Natural killer cell (primary cell): ENCODE data around the gene CHRNA3. TPM values are rescaled to one million over a fixed set of nuclear protein-coding genes. Genes with fewer than 3 reads are reported as not detected.
"Not testable (repeated sequence)": the region's sequence is repeated elsewhere in the genome, so short reads cannot be mapped to it uniquely, and the experiment has no call there.

ENCODE experiments used
- ATAC-seq, 3 donors: fragments of 150-1000 bp in 2 of 3; fragments of 200-7000 bp in 1 of 3; cut with Tn5 transposase; 1 replicate in 1 of 3; 2 replicates in 2 of 3; pipeline ENCODE4 v1.10.0; 2021; ENCODE audit warnings: mild to moderate bottlenecking in 2 of 3, moderate library complexity in 2 of 3
- DNase-seq, 2 donors: peaks; one replicate each; pipeline versions ENCODE4 v3.0.0 to v3.0.0-alpha.2; 2013 to 2021; ENCODE audit warnings: mixed read lengths in 1 of 2
- H3K27ac ChIP-seq: one replicate; pipeline ENCODE4 v1.5.1; 2013; ENCODE audit warnings: mild to moderate bottlenecking, low read length
- H3K27me3 ChIP-seq: one replicate; pipeline ENCODE4 v1.6.1; 2013; ENCODE audit warnings: low read length; ENCODE audit not compliant: control insufficient read depth, insufficient read depth
- H3K36me3 ChIP-seq: one replicate; pipeline ENCODE4 v1.6.1; 2013; ENCODE audit warnings: low read length; ENCODE audit not compliant: control insufficient read depth, insufficient read depth
- H3K4me1 ChIP-seq: one replicate; pipeline ENCODE4 v1.6.1; 2013; ENCODE audit warnings: low read length; ENCODE audit not compliant: control insufficient read depth, insufficient read depth
- H3K4me3 ChIP-seq: one replicate; pipeline ENCODE4 v1.5.1; 2013; ENCODE audit warnings: low read length
- H3K9me3 ChIP-seq: one replicate; pipeline ENCODE4 v1.6.1; 2013; ENCODE audit warnings: low read length; ENCODE audit not compliant: control insufficient read depth, insufficient read depth
- H3K27ac Mint-ChIP-seq, 2 donors: one replicate each; pipeline ENCODE4 v1.8.0; 2022; ENCODE audit warnings: mild to moderate bottlenecking in 2 of 2, mixed read lengths in 2 of 2, moderate library complexity in 1 of 2
- H3K27me3 Mint-ChIP-seq, 2 donors: one replicate each; pipeline ENCODE4 v1.8.0; 2022; ENCODE audit warnings: low read depth in 2 of 2, mixed read lengths in 2 of 2
- H3K36me3 Mint-ChIP-seq: one replicate; pipeline ENCODE4 v1.8.0; 2022; ENCODE audit warnings: mixed read lengths
- H3K4me1 Mint-ChIP-seq, 2 donors: one replicate each; pipeline ENCODE4 v1.8.0; 2022; ENCODE audit warnings: mixed read lengths in 2 of 2
- H3K4me3 Mint-ChIP-seq: one replicate; pipeline ENCODE4 v1.8.0; 2022; ENCODE audit warnings: mild to moderate bottlenecking, moderate library complexity, mixed read lengths
- H3K9me3 Mint-ChIP-seq, 2 donors: one replicate each; pipeline ENCODE4 v1.8.0; 2022; ENCODE audit warnings: mixed read lengths in 2 of 2
- WGBS: methylation state at CpG from one replicate; pipeline ENCODE4 v1.1.7; 2013; ENCODE audit warnings: missing lambda C conversion rate; ENCODE audit not compliant: insufficient coverage; 5-methylcytosine and 5-hydroxymethylcytosine counted together
- intact Hi-C: fragments of 100-400 bp; cut with micrococcal nuclease; formaldehyde crosslinking; loops from one replicate; pipeline ENCODE4 v1.14.2; 2022
- total RNA-seq, 4 donors: library from RNA; stranded (reverse); fragments of 120-200 nt in 1 of 4; gene quantifications; one replicate each; pipeline versions ENCODE4 v1.2.3 to v1.2.4, GENCODE V29; 2013 to 2022
- TF ChIP-seq, protein P1 (sequence below): fragments of 200-600 bp; IDR thresholded peaks from one replicate; pipeline ENCODE4 v1.8.0; 2022; ENCODE audit warnings: antibody characterized with exemption

Gene CHRNA3
- total RNA-seq, 3 donors from 2014 or later (not counting 1 experiment from before 2014, with no cell fraction given): not detected

DNA sequence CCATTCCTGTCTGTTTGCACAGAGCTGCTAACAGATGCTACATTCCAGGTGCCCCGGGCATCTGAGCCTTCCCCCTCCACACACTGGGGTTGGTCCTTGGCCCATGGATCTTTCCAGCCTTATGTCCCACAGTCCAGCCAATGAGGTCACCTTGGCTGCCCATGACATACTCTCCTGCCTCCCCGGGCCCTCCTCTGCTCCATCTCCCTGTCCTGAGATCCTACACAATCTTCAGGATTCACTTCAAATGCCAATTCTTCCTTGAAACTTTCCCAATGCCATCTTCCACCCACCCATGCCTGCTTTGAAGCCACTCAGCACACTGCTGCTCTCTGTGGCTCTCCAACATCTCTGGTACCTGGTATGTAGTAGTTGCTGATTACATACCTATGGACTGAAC is 4.3 kb downstream of the CHRNA3 start:
- Mint-ChIP-seq H3K27ac (no peak overlapping the region), H3K4me1 (no peaks in the 10 kb centered on the region), H3K36me3 (no peaks in the 10 kb centered on the region), H3K4me3 (no peak overlapping the region), H3K9me3 (no peaks in the 10 kb centered on the region), H3K27me3 (peaks cover 11 to 23% of the 10 kb centered on the region in 2 donors)
- TF ChIP-seq, protein P1, sequence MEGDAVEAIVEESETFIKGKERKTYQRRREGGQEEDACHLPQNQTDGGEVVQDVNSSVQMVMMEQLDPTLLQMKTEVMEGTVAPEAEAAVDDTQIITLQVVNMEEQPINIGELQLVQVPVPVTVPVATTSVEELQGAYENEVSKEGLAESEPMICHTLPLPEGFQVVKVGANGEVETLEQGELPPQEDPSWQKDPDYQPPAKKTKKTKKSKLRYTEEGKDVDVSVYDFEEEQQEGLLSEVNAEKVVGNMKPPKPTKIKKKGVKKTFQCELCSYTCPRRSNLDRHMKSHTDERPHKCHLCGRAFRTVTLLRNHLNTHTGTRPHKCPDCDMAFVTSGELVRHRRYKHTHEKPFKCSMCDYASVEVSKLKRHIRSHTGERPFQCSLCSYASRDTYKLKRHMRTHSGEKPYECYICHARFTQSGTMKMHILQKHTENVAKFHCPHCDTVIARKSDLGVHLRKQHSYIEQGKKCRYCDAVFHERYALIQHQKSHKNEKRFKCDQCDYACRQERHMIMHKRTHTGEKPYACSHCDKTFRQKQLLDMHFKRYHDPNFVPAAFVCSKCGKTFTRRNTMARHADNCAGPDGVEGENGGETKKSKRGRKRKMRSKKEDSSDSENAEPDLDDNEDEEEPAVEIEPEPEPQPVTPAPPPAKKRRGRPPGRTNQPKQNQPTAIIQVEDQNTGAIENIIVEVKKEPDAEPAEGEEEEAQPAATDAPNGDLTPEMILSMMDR: no peak
- no peak for DNase-seq
- intact Hi-C loops: no loop called here
- ATAC-seq: no peak
- Histone ChIP-seq H3K36me3 (no peaks in the 10 kb centered on the region), H3K4me1 (no peaks in the 10 kb centered on the region), H3K27ac (no peak overlapping the region), H3K4me3 (no peak overlapping the region), H3K9me3 (no peaks in the 10 kb centered on the region), H3K27me3 (peaks cover 7% of the 10 kb centered on the region)
- 90% methylated on average over 2 of the region's 2 CpGs for WGBS

DNA sequence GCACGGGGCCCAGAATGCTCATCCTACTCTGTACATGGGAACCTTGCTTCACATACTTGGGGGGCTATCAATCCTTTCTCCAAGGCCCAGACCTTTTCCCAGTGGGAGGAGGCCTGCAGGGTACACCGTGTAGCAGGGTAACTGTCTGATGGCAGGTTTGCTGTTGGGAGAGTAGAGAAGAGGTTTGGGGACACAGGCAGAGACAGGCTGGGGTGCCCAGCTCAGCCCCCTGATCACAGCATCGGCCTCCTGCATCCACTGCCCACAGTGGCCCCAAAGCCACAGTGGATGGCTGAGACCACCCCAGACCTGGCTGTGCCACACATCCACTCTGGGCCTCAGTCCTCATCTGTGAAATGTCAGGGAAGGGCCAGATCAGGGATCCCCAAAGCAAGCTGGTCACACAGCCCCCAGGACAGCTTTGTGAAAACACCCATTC is 5.6 kb downstream of the CHRNA3 start:
- Mint-ChIP-seq H3K4me1 (no peaks in the 10 kb centered on the region), H3K27ac (no peak overlapping the region), H3K27me3 (peaks cover 10 to 20% of the 10 kb centered on the region in 2 donors), H3K9me3 (no peaks in the 10 kb centered on the region), H3K36me3 (no peaks in the 10 kb centered on the region), H3K4me3 (no peak overlapping the region)
- H3K9me3 ChIP-seq: no peaks in the 10 kb centered on the region
- 90% methylated on average over 3 of the region's 3 CpGs for WGBS
- H3K27ac ChIP-seq: no peak overlapping the region
- intact Hi-C loops: no loop called here
- H3K4me3 ChIP-seq: no peak overlapping the region
- H3K4me1 ChIP-seq: no peaks in the 10 kb centered on the region
- no peak for DNase-seq
- peak in 1 of 3 donors; percentile 27 for ATAC-seq
- H3K36me3 ChIP-seq: no peaks in the 10 kb centered on the region
- peaks cover 7% of the 10 kb centered on the region for H3K27me3 ChIP-seq
- TF ChIP-seq, protein P1: no peak

DNA sequence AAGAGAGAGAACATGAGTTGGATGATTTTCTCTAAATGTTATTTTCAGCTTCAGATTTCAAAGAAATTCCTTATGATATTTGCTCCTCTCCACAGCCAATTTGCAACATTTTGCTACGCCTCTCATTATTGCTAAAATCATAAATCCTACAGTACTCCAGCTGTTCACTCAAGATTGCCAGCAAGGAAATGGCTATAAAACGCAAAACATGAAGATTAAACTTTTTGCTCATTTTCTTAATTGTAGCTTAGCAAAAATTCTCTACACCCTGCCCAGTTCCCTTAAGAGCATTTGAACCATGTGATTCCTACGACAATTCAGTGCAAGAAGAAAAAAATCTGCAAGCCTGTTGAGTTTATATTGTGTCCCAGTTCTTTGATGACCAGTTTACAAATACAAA is 6.8 kb downstream of the CHRNA3 start:
- TF ChIP-seq, protein P1: no peak
- no peak overlapping the region for H3K4me3 Mint-ChIP-seq
- H3K4me3 ChIP-seq: no peak overlapping the region
- DNase-seq (no peak), ATAC-seq (no peak)
- intact Hi-C loops: no loop called here
- H3K4me1 ChIP-seq: no peaks in the 10 kb centered on the region
- no peak overlapping the region for H3K27ac Mint-ChIP-seq
- no peaks in the 10 kb centered on the region for H3K9me3 Mint-ChIP-seq
- H3K27ac ChIP-seq: no peak overlapping the region
- no peaks in the 10 kb centered on the region for H3K36me3 Mint-ChIP-seq
- peaks cover 5% of the 10 kb centered on the region for H3K27me3 ChIP-seq
- no peaks in the 10 kb centered on the region for H3K4me1 Mint-ChIP-seq
- H3K9me3 ChIP-seq: no peaks in the 10 kb centered on the region
- H3K36me3 ChIP-seq: no peaks in the 10 kb centered on the region
- peaks cover 9 to 12% of the 10 kb centered on the region in 2 donors for H3K27me3 Mint-ChIP-seq
- WGBS: 51% methylated on average over 3 of the region's 3 CpGs

DNA sequence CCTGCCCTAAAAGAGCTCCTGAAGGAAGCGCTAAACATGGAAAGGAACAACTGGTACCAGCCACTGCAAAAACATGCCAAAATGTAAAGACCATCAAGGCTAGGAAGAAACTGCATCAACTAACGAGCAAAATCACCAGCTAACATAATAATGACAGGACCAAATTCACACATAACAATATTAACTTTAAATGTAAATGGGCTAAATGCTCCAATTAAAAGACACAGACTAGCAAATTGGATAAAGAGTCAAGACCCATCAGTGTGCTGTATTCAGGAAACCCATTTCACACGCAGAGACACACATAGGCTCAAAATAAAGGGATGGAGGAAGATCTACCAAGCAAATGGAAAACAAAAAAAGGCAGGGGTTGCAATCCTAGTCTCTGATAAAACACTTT is 11.2 kb downstream of the CHRNA3 start:
- H3K9me3 ChIP-seq, H3K4me1 ChIP-seq, intact Hi-C loops, H3K27me3 ChIP-seq, ATAC-seq, H3K4me3 Mint-ChIP-seq, H3K9me3 Mint-ChIP-seq, H3K36me3 Mint-ChIP-seq, H3K27ac Mint-ChIP-seq, H3K36me3 ChIP-seq, H3K27ac ChIP-seq, H3K4me3 ChIP-seq, DNase-seq, H3K4me1 Mint-ChIP-seq: not testable (repeated sequence)
- WGBS: no CpG with 5 or more reads among the region's 3 CpGs
- peaks cover 12 to 33% of the 10 kb centered on the region in 2 donors for H3K27me3 Mint-ChIP-seq
